ENCODE results near the gene TUNAR.
"Not testable (repeated sequence)": the region's sequence is repeated elsewhere in the genome, so short reads cannot be mapped to it uniquely, and the experiment has no call there.

Gene TUNAR

DNA sequence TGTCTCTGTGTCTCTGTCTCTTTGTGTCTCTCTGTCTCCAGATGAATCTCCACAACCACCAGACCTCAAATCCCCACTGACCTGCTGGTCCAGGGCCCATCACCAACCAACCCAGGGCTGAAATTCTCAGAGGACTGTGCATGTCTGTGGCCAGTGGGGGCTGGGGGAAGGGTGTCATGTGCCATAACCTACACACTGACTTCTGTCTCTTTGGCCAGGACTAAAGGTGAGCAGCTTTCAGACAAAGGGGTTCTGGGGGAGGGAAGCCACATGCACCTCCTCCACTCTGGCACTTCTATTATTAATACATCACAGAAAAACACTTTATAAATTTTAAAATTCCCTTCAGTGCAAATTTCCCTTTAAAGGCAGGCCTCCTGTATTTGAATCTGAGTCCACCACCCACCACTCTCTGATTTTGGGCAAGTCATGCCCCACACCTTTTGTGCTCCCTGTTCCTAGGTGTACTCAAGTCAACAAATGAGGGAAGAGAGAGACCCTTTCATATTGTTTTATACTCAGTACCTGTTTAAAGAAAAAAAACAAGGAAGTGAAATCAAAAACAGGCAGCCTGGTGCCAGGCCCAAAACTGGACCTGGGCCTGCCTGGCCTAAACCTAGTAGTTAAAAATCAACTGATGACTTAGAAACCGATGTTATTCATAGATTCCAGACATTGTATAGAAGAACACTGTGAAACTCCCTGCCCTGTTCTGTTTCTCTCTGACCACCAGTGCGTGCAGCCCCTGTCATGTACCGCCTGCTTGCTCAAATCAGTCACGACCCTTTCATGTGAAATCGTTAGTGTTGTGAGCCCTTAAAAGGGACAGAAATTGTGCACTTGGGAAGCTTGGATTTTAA, 80.2 kb downstream of the TUNAR start:
- in situ Hi-C loops (cut with MboI; ENCODE audit: low pct_unique_long_range_greater_than_20kb, low sequenced_read_pairs) = no loop called here
- no peak for DNase-seq

DNA sequence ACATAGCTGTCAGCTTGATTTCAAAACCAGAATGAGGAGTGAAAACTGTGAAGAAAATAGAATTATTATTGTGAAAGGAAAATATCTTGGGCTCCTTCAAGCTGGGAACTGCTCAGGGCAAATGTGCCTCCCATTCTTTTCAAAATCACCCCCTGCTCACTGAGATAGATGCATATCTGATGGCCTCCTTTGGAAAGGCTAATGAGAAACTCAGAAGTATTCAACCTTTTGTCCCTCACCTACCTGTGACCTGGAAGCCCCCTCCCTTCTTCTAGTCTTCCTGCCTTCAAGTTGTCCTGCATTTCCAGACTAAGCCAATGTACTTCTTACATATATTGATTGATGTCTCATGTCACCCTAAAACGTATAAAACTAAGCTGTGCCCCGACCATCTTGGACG, 81.5 kb downstream of the TUNAR start:
- in situ Hi-C loops (cut with MboI; ENCODE audit: low pct_unique_long_range_greater_than_20kb, low sequenced_read_pairs) = no loop called here
- no peak for DNase-seq

- in situ Hi-C loops (cut with MboI; ENCODE audit: low pct_unique_long_range_greater_than_20kb, low sequenced_read_pairs) = no loop called here
- DNase-seq = no peak
Observed at GRCh38 chr14:95959317-95959716, 82.7 kb downstream of the TUNAR start.

- no peak for DNase-seq
- in situ Hi-C loops (cut with MboI; ENCODE audit: low pct_unique_long_range_greater_than_20kb, low sequenced_read_pairs) = no loop called here
Observed at GRCh38 chr14:95961481-95961880, 84.8 kb downstream of the TUNAR start.

DNA sequence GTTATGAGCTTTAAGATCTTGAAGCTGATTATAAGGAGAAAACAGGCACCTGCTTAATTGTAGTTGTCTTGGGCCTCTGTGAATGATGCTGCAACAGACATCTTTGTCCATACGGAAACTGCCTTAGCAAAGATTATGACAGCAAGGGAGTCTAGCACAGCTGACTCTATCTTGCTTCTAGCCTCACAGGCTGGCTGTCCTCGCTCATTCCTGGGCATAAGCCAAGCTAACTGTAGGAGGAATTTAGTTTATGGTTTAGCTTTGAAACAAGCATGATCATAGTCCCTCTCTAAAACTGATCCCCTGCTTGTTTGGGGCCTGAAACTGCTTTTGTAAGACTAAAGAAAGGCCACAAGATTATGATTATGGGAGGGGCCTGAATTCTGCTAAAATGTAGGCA, 88.3 kb downstream of the TUNAR start:
- in situ Hi-C loops (cut with MboI; ENCODE audit: low pct_unique_long_range_greater_than_20kb, low sequenced_read_pairs) = no loop called here
- no peak for DNase-seq

GRCh38 chr14:95968048-95968447, 91.4 kb downstream of the TUNAR start:
- in situ Hi-C loops (cut with MboI; ENCODE audit: low pct_unique_long_range_greater_than_20kb, low sequenced_read_pairs); DNase-seq: not testable (repeated sequence)
